ENCODE measurements around the gene PRSS8. TPM values are rescaled to one million over a fixed set of nuclear protein-coding genes. Genes with fewer than 3 reads are reported as not detected.
A peak's percentile ranks its signal among the peaks of the same experiment; 100 is the strongest.
"Not testable (repeated sequence)": the region's sequence is repeated elsewhere in the genome, so short reads cannot be mapped to it uniquely, and the experiment has no call there.

The PRSS8 gene
- total RNA-seq, 1 experiment from 2014 or later: 271 TPM

- BruUV-seq (replicated peaks): no TSS peak
- no peaks in the 10 kb centered on the region for H3K36me3 ChIP-seq (ENCODE audit: control insufficient read depth, insufficient read depth, low read length)
- ChIA-PET CTCF (interaction anchor here (0.5 to 2.8 kb wide), 24 partner anchors 8 to 1100 kb away, joined by 3 to 43 read pairs (median 4); partner anchors contain the start of genes FUS, HSD3B7, KAT8 and ORAI3), POLR2A (interaction anchor here (0.5 to 2.2 kb wide), 8 partner anchors 11 to 571 kb away, joined by 3 to 61 read pairs (median 14); partner anchors contain the start of genes FUS, KAT8, ZNF646 and ZNF668)
- H3K27ac Mint-ChIP-seq (ENCODE audit: unreplicated experiment): peak overlapping the region; percentile 83
- intact Hi-C loops (cut with micrococcal nuclease; ENCODE audit: unreplicated experiment): loop anchor here (1.0 to 5.0 kb wide), 8 partner anchors 11 to 185 kb away; partner anchors contain the start of genes BCKDK, HSD3B7, KAT8 and SETD1A
- H3K36me3 Mint-ChIP-seq (ENCODE audit: insufficient read depth, unreplicated experiment): peaks cover 26% of the 10 kb centered on the region
- no peaks in the 10 kb centered on the region for H3K9me3 Mint-ChIP-seq (ENCODE audit: unreplicated experiment)
- peak overlapping the region; percentile 66 for H3K4me3 Mint-ChIP-seq (ENCODE audit: unreplicated experiment)
- no peaks in the 10 kb centered on the region for H3K27me3 ChIP-seq (replicated peaks; ENCODE audit: control insufficient read depth, insufficient read depth, low read length)
- H3K4me3 ChIP-seq (ENCODE audit: low read depth, low read length): peak overlapping the region; percentile 46
- no peaks in the 10 kb centered on the region for H3K9me3 ChIP-seq
- DNase-seq: peak; percentile 98 to 99
- no peaks in the 10 kb centered on the region for H3K27me3 Mint-ChIP-seq (ENCODE audit: insufficient read depth, unreplicated experiment)
- H3K4me1 Mint-ChIP-seq (ENCODE audit: low read depth, unreplicated experiment): peaks cover 20% of the 10 kb centered on the region
- peak; percentile 81 to 93 for TF ChIP-seq CTCF (IDR thresholded peaks at IDR 0.05; ENCODE audit: insufficient read depth in 1 of 2, low read depth in 1 of 2, low read length in 1 of 2, severe bottlenecking in 1 of 2, unreplicated experiment in 1 of 2)
- H3K4me1 ChIP-seq: peaks cover 54% of the 10 kb centered on the region
Measured at GRCh38 chr16:31142109-31143010, 6.8 kb upstream of the PRSS8 start.

GRCh38 chr16:31141489-31142108 is 6.1 kb upstream of the PRSS8 start:
- Mint-ChIP-seq H3K36me3 (ENCODE audit: insufficient read depth, unreplicated experiment) (peaks cover 26% of the 10 kb centered on the region), H3K4me3 (ENCODE audit: unreplicated experiment) (peak overlapping the region; percentile 66), H3K27ac (ENCODE audit: unreplicated experiment) (peak overlapping the region; percentile 83), H3K9me3 (ENCODE audit: unreplicated experiment) (no peaks in the 10 kb centered on the region), H3K4me1 (ENCODE audit: low read depth, unreplicated experiment) (peaks cover 20% of the 10 kb centered on the region), H3K27me3 (ENCODE audit: insufficient read depth, unreplicated experiment) (no peaks in the 10 kb centered on the region)
- Histone ChIP-seq H3K9me3 (no peaks in the 10 kb centered on the region), H3K4me3 (ENCODE audit: low read depth, low read length) (peak overlapping the region; percentile 10; the same call in 1 of the 2 replicates), H3K4me1 (peaks cover 61% of the 10 kb centered on the region), H3K27me3 (replicated peaks; ENCODE audit: control insufficient read depth, insufficient read depth, low read length) (no peaks in the 10 kb centered on the region), H3K36me3 (ENCODE audit: control insufficient read depth, insufficient read depth, low read length) (no peaks in the 10 kb centered on the region)
- ChIA-PET POLR2A (interaction anchor here (0.5 to 2.2 kb wide), 8 partner anchors 11 to 572 kb away, joined by 3 to 61 read pairs (median 14); partner anchors contain the start of genes FUS, KAT8, ZNF646 and ZNF668), CTCF (interaction anchor here (0.5 to 2.8 kb wide), 23 partner anchors 7 to 784 kb away, joined by 3 to 43 read pairs (median 4); partner anchors contain the start of genes FUS, HSD3B7, KAT8 and ORAI3)
- DNase-seq: peak in 1 of 2 experiments; percentile 42
- intact Hi-C loops (cut with micrococcal nuclease; ENCODE audit: unreplicated experiment): loop anchor here (1.0 to 5.0 kb wide), 8 partner anchors 10 to 184 kb away; partner anchors contain the start of genes BCKDK, HSD3B7, KAT8 and SETD1A
- no peak for TF ChIP-seq CTCF (IDR thresholded peaks at IDR 0.05; ENCODE audit: insufficient read depth in 1 of 2, low read depth in 1 of 2, low read length in 1 of 2, severe bottlenecking in 1 of 2, unreplicated experiment in 1 of 2)
- BruUV-seq (replicated peaks): TSS peak; percentile 36

- CTCF ChIA-PET: interaction anchor here (1.1 kb wide), 1 partner anchor 47 kb away, joined by 3 read pairs; no protein-coding TSS in a partner anchor
- Mint-ChIP-seq H3K4me3 (ENCODE audit: unreplicated experiment) (peak overlapping the region; percentile 66), H3K4me1 (ENCODE audit: low read depth, unreplicated experiment) (peaks cover 24% of the 10 kb centered on the region), H3K36me3 (ENCODE audit: insufficient read depth, unreplicated experiment) (peaks cover 30% of the 10 kb centered on the region), H3K27ac (ENCODE audit: unreplicated experiment) (peak overlapping the region; percentile 90)
- not testable (repeated sequence) for H3K4me3 ChIP-seq (ENCODE audit: low read depth, low read length); H3K9me3 Mint-ChIP-seq (ENCODE audit: unreplicated experiment); H3K9me3 ChIP-seq; H3K36me3 ChIP-seq (ENCODE audit: control insufficient read depth, insufficient read depth, low read length); BruUV-seq (replicated peaks); H3K27me3 Mint-ChIP-seq (ENCODE audit: insufficient read depth, unreplicated experiment); H3K27me3 ChIP-seq (replicated peaks; ENCODE audit: control insufficient read depth, insufficient read depth, low read length); DNase-seq
- intact Hi-C loops (cut with micrococcal nuclease; ENCODE audit: unreplicated experiment): loop anchor here (5.0 kb wide), 3 partner anchors 34 to 154 kb away; partner anchors contain the start of genes BCKDK, HSD3B7 and STX4
- POLR2A ChIA-PET: interaction anchor here (1.4 to 2.2 kb wide), 2 partner anchors 24 to 302 kb away, joined by 4 to 61 read pairs; partner anchors contain the start of genes KAT8 and ZNF843
- peaks cover 66% of the 10 kb centered on the region for H3K4me1 ChIP-seq
Measured at GRCh38 chr16:31141071-31141469, 5.5 kb upstream of the PRSS8 start.

Measured in Caco-2 (cell line).